ENCODE measurements around the gene CAPN13.

The CAPN13 gene

DNA sequence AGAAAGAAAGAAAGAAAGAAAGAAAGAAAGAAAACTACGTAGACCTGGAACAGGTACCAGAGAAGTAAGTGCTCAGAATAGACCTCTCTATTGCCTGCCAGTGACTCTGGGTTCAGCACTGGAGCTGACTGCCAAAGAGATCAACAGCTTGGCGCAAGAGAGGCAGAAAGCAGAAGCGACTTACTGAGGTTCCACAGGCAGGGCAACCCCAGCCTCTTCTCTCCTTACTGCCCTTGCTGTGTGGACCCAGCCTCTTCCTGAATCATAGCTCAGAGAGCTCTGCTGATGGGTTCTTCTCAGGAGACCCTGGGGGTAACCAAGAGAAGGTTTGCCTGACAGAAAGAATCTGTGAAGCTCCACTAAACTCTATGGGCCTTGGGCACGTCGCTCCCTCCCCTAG, 7.1 kb downstream of the CAPN13 start:
- H3K4me3 Mint-ChIP-seq: no peak overlapping the region
- H3K36me3 Mint-ChIP-seq (ENCODE audit: low read depth): no peaks in the 10 kb centered on the region
- no peak for DNase-seq
- no peak overlapping the region for H3K27ac Mint-ChIP-seq
- H3K27me3 Mint-ChIP-seq: no peaks in the 10 kb centered on the region
- peaks cover 10% of the 10 kb centered on the region for H3K4me1 Mint-ChIP-seq (ENCODE audit: low read depth)
- H3K9me3 Mint-ChIP-seq: no peaks in the 10 kb centered on the region

DNA sequence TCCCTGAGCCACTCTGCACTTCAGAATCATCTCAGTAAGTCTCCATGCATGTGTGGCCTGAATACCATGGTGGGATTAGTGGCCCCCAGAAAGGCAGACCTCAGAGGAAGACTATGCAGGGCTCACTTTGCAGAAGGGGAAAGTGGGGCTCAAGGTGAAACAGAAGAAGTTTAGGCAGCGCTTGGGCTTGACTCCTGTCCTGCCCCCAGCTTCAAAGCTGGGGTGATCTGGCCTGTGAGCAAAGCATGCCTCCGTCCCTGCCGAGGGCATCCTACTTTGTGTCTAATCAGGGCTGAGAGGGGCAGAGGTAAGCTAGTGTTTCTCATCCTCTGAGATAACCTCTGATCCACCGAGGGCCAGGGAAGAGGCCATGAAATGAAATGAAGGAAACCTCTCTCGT, 7.9 kb downstream of the CAPN13 start:
- no peak overlapping the region for H3K4me3 Mint-ChIP-seq
- H3K36me3 Mint-ChIP-seq (ENCODE audit: low read depth): no peaks in the 10 kb centered on the region
- H3K27me3 Mint-ChIP-seq: no peaks in the 10 kb centered on the region
- H3K9me3 Mint-ChIP-seq: no peaks in the 10 kb centered on the region
- H3K27ac Mint-ChIP-seq: no peak overlapping the region
- DNase-seq: no peak
- peaks cover 10% of the 10 kb centered on the region for H3K4me1 Mint-ChIP-seq (ENCODE audit: low read depth)

DNA sequence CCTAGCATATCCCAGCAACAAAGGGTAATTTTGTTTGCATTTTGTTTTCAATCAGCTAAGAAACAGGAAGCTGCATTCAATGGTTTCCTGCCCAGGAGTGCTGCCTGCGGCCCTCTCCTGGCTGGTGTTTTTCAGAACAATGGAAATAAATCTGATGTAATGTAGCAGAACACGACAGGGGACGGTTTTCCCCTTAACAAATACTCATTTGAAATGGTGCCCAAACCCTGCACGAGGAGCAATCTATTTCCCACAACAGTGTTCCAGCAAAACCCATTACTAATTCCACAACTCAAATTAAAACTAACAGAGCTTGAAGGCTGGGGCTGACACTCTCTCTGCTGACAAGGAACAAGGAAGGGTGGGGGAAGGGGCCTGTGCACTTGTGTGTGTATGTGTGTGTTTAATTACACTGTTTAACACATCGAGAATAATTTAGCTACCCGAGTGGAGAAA, 8.7 kb downstream of the CAPN13 start:
- Mint-ChIP-seq H3K4me3 (no peak overlapping the region), H3K9me3 (no peaks in the 10 kb centered on the region), H3K27ac (peak overlapping the region; percentile 19), H3K36me3 (ENCODE audit: low read depth) (no peaks in the 10 kb centered on the region), H3K4me1 (ENCODE audit: low read depth) (peaks cover 10% of the 10 kb centered on the region), H3K27me3 (peaks cover under 1% of the 10 kb centered on the region)
- DNase-seq: no peak

- H3K9me3 Mint-ChIP-seq: no peaks in the 10 kb centered on the region
- no peaks in the 10 kb centered on the region for H3K36me3 Mint-ChIP-seq (ENCODE audit: low read depth)
- DNase-seq: no peak
- no peak overlapping the region for H3K4me3 Mint-ChIP-seq
- H3K27me3 Mint-ChIP-seq: peaks cover 2% of the 10 kb centered on the region
- H3K4me1 Mint-ChIP-seq (ENCODE audit: low read depth): peaks cover 10% of the 10 kb centered on the region
- no peak overlapping the region for H3K27ac Mint-ChIP-seq
Measured at GRCh38 chr2:30797381-30798015, 9.7 kb downstream of the CAPN13 start.

GRCh38 chr2:30796699-30797098, 10.5 kb downstream of the CAPN13 start:
- no peak overlapping the region for H3K27ac Mint-ChIP-seq
- DNase-seq: no peak
- H3K27me3 Mint-ChIP-seq: peaks cover 2% of the 10 kb centered on the region
- H3K4me3 Mint-ChIP-seq: no peak overlapping the region
- H3K36me3 Mint-ChIP-seq (ENCODE audit: low read depth): no peaks in the 10 kb centered on the region
- no peaks in the 10 kb centered on the region for H3K9me3 Mint-ChIP-seq
- H3K4me1 Mint-ChIP-seq (ENCODE audit: low read depth): peaks cover 10% of the 10 kb centered on the region

DNA sequence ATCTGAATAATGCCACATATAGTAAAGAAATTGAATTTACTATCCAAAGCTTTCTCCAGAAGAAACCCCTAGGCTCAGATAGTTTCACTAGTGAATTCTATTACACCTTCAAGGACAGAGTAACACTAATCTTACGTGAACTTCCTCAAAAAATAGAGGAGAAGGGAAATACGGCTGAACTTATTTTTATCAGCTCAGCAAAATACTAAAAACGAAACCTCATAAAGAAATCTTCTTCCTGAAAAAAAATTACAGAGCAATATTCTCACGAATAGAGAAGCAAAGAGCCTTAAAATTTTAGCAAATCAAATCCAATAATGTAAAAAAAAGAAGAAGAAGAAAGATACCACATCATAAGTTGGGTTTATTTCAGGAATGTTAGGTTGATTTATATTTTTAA, 14.7 kb downstream of the CAPN13 start:
- no peaks in the 10 kb centered on the region for H3K9me3 Mint-ChIP-seq
- H3K27ac Mint-ChIP-seq: no peak overlapping the region
- no peaks in the 10 kb centered on the region for H3K36me3 Mint-ChIP-seq (ENCODE audit: low read depth)
- H3K4me1 Mint-ChIP-seq (ENCODE audit: low read depth): no peaks in the 10 kb centered on the region
- H3K27me3 Mint-ChIP-seq: peaks cover 7% of the 10 kb centered on the region
- DNase-seq: no peak
- H3K4me3 Mint-ChIP-seq: no peak overlapping the region

DNA sequence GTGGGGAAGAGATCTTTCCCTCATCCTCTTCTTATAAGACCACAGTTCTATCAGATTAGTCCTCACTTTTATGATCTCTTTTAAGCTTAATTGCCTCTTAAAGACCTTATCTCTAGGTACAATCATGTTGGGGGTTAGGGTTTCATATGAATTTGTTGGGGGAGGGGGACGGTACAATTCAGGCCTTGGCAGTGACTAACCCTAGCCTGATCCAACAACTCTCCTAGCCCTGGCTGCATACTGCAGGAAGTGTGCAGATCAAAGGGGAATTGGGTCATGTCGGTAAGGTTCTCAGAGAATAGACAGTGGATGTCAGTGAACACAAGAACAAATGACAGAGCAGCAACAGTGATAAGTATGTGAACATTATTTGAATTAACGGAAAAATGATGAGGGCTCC, 16.4 kb downstream of the CAPN13 start:
- no peak for DNase-seq
- no peak overlapping the region for H3K4me3 Mint-ChIP-seq
- H3K36me3 Mint-ChIP-seq (ENCODE audit: low read depth): no peaks in the 10 kb centered on the region
- H3K4me1 Mint-ChIP-seq (ENCODE audit: low read depth): no peaks in the 10 kb centered on the region
- no peak overlapping the region for H3K27ac Mint-ChIP-seq
- H3K27me3 Mint-ChIP-seq: peaks cover 10% of the 10 kb centered on the region
- no peaks in the 10 kb centered on the region for H3K9me3 Mint-ChIP-seq

- DNase-seq: no peak
- no peaks in the 10 kb centered on the region for H3K9me3 Mint-ChIP-seq
- H3K4me3 Mint-ChIP-seq: no peak overlapping the region
- no peaks in the 10 kb centered on the region for H3K36me3 Mint-ChIP-seq (ENCODE audit: low read depth)
- no peaks in the 10 kb centered on the region for H3K4me1 Mint-ChIP-seq (ENCODE audit: low read depth)
- H3K27ac Mint-ChIP-seq: no peak overlapping the region
- peaks cover 15% of the 10 kb centered on the region for H3K27me3 Mint-ChIP-seq
Measured at GRCh38 chr2:30789670-30790210, 17.5 kb downstream of the CAPN13 start.

GRCh38 chr2:30786923-30787685, 20.1 kb downstream of the CAPN13 start:
- Mint-ChIP-seq H3K4me1 (ENCODE audit: low read depth) (no peaks in the 10 kb centered on the region), H3K27ac (no peak overlapping the region), H3K36me3 (ENCODE audit: low read depth) (no peaks in the 10 kb centered on the region), H3K9me3 (no peaks in the 10 kb centered on the region), H3K4me3 (no peak overlapping the region), H3K27me3 (peaks cover 28% of the 10 kb centered on the region)
- no peak for DNase-seq

- no peak overlapping the region for H3K27ac Mint-ChIP-seq
Measured at GRCh38 chr2:30784682-30785081, 22.6 kb downstream of the CAPN13 start.

GRCh38 chr2:30781961-30782533, 25.2 kb downstream of the CAPN13 start:
- peaks cover 24% of the 10 kb centered on the region for H3K27me3 Mint-ChIP-seq
- no peaks in the 10 kb centered on the region for H3K9me3 Mint-ChIP-seq
- H3K36me3 Mint-ChIP-seq (ENCODE audit: low read depth): no peaks in the 10 kb centered on the region
- no peaks in the 10 kb centered on the region for H3K4me1 Mint-ChIP-seq (ENCODE audit: low read depth)
- no peak overlapping the region for H3K27ac Mint-ChIP-seq
- no peak for DNase-seq
- no peak overlapping the region for H3K4me3 Mint-ChIP-seq

More at GRCh38 chr2:30784682-30785081, 22.6 kb downstream of the CAPN13 start:
- Mint-ChIP-seq H3K27me3 (peaks cover 24% of the 10 kb centered on the region), H3K4me3 (no peak overlapping the region), H3K9me3 (no peaks in the 10 kb centered on the region), H3K36me3 (ENCODE audit: low read depth) (no peaks in the 10 kb centered on the region), H3K4me1 (ENCODE audit: low read depth) (no peaks in the 10 kb centered on the region)
- no peak for DNase-seq

- Mint-ChIP-seq H3K9me3 (no peaks in the 10 kb centered on the region), H3K4me3 (no peak overlapping the region), H3K36me3 (ENCODE audit: low read depth) (no peaks in the 10 kb centered on the region), H3K27ac (no peak overlapping the region), H3K4me1 (ENCODE audit: low read depth) (no peaks in the 10 kb centered on the region), H3K27me3 (peaks cover 24% of the 10 kb centered on the region)
- DNase-seq: no peak
Measured at GRCh38 chr2:30781451-30781850, 25.8 kb downstream of the CAPN13 start.

DNA sequence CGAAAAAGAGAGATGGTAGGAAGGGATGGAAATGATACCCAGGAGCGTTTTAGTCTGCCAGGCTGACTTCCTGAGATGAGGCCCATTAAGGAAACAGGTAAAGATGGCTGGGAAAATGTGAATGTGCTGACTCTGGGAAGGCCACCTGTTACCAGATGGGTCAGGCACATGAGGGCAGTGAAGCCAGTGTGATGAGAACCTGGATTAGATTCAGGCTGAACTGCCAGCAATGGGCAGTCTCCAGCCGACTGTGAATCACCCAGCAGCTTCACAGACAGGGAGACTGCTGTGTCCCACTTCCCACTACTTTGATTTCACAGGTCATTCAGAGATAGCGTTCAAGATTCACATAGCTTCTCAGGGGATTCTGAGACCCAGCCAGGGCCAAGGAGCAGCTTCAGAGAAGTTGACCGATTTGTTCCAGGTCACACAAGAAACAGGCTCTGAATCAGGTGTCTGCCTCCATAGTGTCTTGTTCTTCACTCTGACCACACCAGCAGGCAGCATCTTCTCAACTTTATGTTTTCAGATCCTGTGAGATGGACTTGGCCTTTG, 26.4 kb downstream of the CAPN13 start:
- no peaks in the 10 kb centered on the region for H3K36me3 Mint-ChIP-seq (ENCODE audit: low read depth)
- H3K27ac Mint-ChIP-seq: no peak overlapping the region
- H3K4me1 Mint-ChIP-seq (ENCODE audit: low read depth): peaks cover under 1% of the 10 kb centered on the region
- H3K27me3 Mint-ChIP-seq: peaks cover 23% of the 10 kb centered on the region
- DNase-seq: no peak
- H3K4me3 Mint-ChIP-seq: no peak overlapping the region
- no peaks in the 10 kb centered on the region for H3K9me3 Mint-ChIP-seq

DNA sequence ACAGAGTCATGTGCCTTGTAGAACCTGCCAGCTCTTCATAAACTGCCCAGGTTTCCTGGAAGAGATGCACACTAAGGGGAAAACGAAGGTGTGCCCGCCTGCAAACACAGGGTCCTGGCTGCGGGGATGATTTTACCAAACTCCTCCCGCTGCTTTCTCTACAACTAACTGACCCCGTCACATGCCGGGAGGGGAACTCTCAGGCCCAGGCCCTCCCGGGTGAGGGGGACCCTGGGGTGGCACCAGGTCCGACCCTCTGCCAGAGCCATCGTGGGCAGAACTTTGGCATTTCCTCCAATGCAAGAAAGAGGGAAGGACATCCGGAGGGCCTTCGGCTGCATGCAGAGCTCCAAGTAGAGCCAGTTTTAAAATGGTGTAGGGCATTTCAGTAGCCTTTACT, 28.6 kb downstream of the CAPN13 start:
- Mint-ChIP-seq H3K4me1 (ENCODE audit: low read depth) (peaks cover 4% of the 10 kb centered on the region), H3K36me3 (ENCODE audit: low read depth) (no peaks in the 10 kb centered on the region), H3K27me3 (peaks cover 16% of the 10 kb centered on the region), H3K4me3 (no peak overlapping the region), H3K27ac (no peak overlapping the region), H3K9me3 (no peaks in the 10 kb centered on the region)
- no peak for DNase-seq

Measured in activated T-cell treated with anti-CD3 and anti-CD28 coated beads, Interleukin-2, amount 50 U/mL, for 24 hours (primary cell).